ENCODE measurements around the gene ACADVL.

DNA sequence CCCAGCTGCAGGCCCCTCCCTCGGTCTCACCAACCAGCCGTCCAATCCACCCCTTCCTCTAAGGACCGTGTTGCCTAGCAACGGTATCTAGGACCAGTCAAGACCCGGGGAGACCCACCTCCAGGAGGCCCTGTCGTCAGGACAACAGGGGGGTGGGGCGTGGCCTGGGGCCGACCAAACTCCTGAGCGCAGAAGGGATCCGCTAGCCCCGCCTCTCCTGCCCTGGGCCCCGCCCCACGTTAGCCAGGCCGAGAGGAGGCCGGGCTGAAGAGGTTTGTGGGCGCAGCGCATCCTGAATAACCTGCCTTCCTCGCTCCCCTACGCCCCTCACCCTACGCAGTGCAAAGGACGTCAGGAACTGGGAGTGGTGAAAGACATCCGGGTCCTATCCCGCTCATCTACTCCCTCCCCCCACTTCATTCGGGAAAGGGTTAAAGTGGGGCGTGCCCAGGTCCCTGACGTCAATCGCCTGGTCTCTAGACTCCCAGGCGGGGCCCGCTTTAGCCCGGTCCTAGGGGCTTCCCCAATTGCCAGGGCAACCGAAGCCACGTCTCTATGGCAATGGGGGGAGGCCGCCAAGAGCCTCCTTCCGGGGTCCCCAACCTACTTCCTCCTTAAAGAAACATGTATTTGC lies 14.8 kb upstream of the ACADVL start:
- TF ChIP-seq, protein P1, sequence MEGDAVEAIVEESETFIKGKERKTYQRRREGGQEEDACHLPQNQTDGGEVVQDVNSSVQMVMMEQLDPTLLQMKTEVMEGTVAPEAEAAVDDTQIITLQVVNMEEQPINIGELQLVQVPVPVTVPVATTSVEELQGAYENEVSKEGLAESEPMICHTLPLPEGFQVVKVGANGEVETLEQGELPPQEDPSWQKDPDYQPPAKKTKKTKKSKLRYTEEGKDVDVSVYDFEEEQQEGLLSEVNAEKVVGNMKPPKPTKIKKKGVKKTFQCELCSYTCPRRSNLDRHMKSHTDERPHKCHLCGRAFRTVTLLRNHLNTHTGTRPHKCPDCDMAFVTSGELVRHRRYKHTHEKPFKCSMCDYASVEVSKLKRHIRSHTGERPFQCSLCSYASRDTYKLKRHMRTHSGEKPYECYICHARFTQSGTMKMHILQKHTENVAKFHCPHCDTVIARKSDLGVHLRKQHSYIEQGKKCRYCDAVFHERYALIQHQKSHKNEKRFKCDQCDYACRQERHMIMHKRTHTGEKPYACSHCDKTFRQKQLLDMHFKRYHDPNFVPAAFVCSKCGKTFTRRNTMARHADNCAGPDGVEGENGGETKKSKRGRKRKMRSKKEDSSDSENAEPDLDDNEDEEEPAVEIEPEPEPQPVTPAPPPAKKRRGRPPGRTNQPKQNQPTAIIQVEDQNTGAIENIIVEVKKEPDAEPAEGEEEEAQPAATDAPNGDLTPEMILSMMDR (IDR thresholded peaks at IDR 0.05) = no peak
- peak in 1 of 2 donors; percentile 34 for TF ChIP-seq POLR2A (IDR thresholded peaks at IDR 0.05)
